ENCODE data around the gene TPRG1.

TPRG1 gene

GRCh38 chr3:189276444-189277219 is 104.9 kb downstream of the TPRG1 start:
- in situ Hi-C loops (cut with MboI; ENCODE audit: low sequenced_read_pairs) = no loop called here

DNA sequence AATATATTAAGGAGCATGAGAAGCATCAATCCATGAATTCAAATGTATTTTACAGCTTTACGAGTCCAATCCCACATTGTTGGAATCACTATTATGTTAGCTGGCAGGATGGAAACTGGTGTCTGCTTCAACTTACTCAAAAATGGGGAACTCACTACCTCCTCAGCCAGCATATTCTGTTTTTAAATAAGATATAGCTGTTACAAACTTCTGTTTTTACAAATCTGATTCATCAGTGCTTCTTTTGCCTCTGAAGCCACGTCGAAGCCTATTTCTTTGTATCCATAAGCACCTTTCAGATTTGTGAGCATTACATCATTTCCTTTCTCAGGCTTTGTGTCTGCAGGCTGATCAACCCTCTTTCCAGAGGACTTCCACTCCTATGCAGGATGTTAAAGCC is 105.9 kb downstream of the TPRG1 start:
- in situ Hi-C loops (cut with MboI; ENCODE audit: low sequenced_read_pairs) = no loop called here

GRCh38 chr3:189278221-189278620 is 106.5 kb downstream of the TPRG1 start:
- in situ Hi-C loops (cut with MboI; ENCODE audit: low sequenced_read_pairs) = no loop called here

GRCh38 chr3:189282189-189282588 is 110.4 kb downstream of the TPRG1 start:
- in situ Hi-C loops (cut with MboI; ENCODE audit: low sequenced_read_pairs) = no loop called here

DNA sequence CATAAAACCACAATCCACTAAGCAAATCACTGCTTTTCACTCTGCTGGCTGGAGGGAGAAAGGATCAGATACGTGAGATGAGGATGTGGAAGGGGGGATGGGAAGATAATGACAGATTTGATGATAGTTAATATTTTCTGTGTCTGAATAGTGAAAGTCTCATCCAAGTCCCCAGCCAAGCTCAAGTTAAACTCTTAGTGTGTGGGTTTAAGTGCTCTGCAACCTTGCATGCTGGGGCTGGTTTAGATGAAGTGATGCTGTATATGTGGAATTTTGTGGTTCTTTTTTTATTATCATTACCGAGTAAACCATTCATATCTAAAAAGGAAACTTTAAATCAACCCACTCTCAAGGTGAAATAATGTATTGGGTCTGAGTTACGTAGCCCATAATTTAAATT is 111.0 kb downstream of the TPRG1 start:
- in situ Hi-C loops (cut with MboI; ENCODE audit: low sequenced_read_pairs) = no loop called here

DNA sequence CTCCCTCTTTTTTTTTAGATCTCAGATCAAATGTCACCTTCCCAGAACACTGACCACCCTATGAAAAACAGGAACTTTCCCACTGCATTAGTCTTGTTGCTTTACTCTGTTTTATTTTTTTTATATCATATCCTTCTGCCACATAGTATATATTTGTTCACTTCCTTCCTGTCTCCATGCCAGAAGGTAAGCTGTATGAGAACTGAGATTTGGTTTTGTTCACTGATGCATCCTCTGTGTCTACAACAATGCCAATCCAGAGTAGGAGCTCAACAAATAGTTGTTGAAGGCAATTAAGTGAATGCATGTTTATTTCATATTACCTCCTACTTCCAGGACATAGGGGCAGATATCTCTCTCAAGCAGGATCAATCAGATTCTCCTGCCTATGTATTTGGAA is 114.4 kb downstream of the TPRG1 start:
- in situ Hi-C loops (cut with MboI; ENCODE audit: low sequenced_read_pairs) = no loop called here

- in situ Hi-C loops (cut with MboI; ENCODE audit: low sequenced_read_pairs) = no loop called here
Observed at GRCh38 chr3:189286916-189287315, 115.1 kb downstream of the TPRG1 start.

GRCh38 chr3:189288348-189289235 is 116.8 kb downstream of the TPRG1 start:
- in situ Hi-C loops (cut with MboI; ENCODE audit: low sequenced_read_pairs) = no loop called here

DNA sequence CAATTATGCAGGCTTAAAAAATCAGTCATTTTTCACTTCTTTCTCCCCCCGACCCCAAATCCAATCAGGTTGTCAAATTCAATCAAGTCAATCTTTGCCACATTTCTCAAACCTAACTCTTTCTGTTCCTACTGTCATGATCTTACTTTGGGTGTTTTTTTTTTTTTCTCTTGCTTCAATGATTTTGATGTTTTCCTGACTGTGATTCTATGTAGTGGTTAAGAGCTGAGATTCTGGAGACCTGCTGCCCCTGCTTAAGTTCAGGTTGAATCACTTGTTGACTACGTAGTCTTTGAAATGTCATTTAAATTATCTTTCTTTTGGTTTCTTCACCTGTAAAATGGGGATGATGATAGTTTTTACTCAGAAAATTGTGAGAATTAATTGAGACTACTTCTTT is 117.5 kb downstream of the TPRG1 start:
- in situ Hi-C loops (cut with MboI; ENCODE audit: low sequenced_read_pairs) = no loop called here

- in situ Hi-C loops (cut with MboI; ENCODE audit: low sequenced_read_pairs) = no loop called here
Observed at GRCh38 chr3:189292667-189293484, 121.1 kb downstream of the TPRG1 start.

DNA sequence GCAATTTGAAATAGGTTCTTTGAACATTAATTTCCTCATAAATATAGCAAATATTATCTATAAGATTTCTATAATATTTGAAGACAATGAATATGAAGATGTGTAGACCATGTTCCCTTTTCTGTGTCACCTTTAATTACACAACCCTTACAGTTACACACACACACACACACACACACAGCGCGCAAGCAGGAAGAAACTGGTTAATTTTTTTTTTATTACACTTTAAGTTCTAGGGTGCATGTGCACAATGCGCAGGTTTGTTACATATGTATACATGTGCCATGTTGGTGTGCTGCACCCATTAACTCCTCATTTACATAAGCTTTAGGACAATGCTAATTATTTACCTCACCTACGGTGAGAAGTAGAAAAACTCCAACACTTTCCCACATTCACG is 122.9 kb downstream of the TPRG1 start:
- in situ Hi-C loops (cut with MboI; ENCODE audit: low sequenced_read_pairs) = no loop called here

DNA sequence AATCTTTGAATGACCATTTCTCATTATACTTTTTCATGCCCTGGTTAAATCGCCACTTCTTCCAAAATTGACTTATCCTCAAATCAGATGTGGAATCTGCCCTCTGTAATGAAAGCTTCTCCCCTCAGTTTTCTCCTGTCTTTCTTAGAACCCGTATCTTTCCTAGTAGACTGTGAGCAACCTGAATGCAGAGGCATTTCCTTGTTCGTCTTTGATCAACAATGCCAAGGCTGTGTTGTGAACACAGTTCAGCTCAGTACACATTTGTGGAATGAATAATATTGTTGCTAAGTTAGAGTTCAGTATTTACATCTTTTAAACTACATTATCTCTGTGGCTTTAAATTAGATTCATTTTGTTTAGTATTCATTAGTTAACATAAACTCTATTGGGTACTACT is 123.3 kb downstream of the TPRG1 start:
- in situ Hi-C loops (cut with MboI; ENCODE audit: low sequenced_read_pairs) = no loop called here

DNA sequence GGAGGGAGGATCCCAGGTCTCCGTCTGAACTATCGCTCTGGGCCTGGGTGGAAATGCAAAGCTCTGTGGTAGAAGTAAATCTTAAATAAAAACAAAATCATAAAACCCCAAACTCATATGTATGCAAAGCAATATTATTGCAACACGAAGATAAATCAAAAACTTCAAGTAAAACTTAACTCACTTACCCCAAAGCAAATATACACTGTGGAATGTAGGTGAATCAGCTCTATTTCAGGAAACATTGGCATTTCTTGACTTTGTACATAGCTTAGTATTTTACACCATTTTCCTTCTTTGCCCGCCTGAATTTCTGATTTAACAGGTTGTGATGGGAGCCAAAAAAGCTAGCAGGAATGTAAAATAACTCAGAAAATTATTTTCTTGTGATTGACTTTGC is 126.2 kb downstream of the TPRG1 start:
- in situ Hi-C loops (cut with MboI; ENCODE audit: low sequenced_read_pairs) = no loop called here

DNA sequence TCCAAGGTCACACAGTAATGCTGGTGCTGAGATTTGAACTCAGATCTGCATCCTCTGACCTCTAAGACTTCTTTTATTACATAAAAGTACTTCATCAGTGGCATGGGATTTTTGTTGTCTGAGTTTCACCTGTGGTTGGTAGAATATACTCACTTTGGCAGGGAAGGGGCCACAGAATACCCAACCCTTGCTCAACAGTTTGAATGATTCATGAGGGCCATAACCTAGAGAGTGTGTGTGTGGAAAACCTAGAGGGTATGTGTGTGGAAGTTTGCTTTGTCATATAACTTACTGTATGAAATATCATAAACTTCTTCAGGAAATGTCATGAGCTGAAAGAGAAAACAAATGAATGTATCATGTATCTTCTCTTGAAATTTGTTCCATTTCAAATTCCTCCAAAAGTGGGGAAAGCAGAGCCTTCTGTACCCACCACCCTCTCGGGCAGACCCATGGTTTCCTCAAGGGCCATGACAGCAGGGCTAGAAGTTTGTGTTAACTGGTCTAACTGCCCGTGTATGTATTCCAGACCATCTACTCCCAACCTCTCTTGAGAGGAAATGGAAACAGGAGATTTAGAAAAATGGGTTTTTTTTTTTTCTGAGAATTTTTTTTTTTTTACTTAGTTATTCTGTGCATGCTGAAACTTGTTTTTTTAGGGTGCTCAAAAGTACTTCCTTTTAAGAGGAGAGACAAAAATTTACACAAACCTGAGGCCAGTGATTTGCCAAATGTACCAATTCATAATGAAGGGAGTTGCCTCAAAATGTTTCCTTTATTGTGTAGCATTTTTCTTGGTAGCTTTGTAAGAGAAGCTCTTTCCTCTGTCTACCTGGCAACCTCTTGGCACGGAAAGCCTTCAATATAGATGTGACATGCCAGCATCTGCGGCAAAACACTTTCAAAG is 127.0 kb downstream of the TPRG1 start:
- in situ Hi-C loops (cut with MboI; ENCODE audit: low sequenced_read_pairs) = no loop called here

- in situ Hi-C loops (cut with MboI; ENCODE audit: low sequenced_read_pairs) = no loop called here
Observed at GRCh38 chr3:189300345-189300744, 128.6 kb downstream of the TPRG1 start.

DNA sequence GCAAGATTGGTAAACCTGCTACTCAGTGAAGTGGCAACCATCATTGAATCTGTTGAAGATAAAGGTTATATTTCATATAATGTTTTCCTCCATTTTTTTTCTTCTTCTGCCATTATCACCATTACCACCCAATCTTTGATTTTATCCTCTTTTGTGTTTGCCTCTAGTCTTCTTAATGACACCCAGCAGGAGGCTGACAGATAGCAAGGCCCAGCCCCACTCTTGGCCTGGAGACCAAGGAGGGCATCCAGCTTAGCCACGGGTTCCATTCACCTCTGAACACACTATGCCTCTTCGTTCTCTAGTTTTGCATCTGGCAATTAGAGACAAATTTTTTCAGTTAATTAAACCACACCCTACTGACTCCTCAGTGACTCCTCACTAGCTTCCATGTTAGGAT is 129.7 kb downstream of the TPRG1 start:
- in situ Hi-C loops (cut with MboI; ENCODE audit: low sequenced_read_pairs) = no loop called here

- in situ Hi-C loops (cut with MboI; ENCODE audit: low sequenced_read_pairs) = no loop called here
Observed at GRCh38 chr3:189303584-189303983, 131.8 kb downstream of the TPRG1 start.

GRCh38 chr3:189304465-189305351 is 132.9 kb downstream of the TPRG1 start:
- in situ Hi-C loops (cut with MboI; ENCODE audit: low sequenced_read_pairs) = no loop called here

DNA sequence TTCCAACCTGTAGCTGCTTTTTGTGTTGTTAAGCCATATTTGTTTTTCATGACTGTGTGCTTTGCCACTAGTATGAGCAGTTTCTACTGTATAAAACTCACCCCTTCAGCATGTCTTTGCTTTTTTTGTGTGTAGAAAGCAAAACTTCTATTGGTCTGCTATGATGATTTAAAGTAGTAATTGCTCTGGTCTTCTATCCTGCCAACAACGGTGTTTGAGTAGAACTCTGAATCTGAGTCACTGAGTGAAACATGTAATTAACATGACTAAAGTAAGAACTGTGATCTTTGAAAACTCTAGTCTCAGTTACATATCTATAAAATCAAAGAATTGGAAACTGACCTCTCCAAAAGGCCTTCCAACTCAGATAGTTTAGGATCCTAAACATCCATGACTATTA is 133.6 kb downstream of the TPRG1 start:
- in situ Hi-C loops (cut with MboI; ENCODE audit: low sequenced_read_pairs) = no loop called here
